Measurements from ENCODE around the gene TTC33.
"Not testable (repeated sequence)": the region's sequence is repeated elsewhere in the genome, so short reads cannot be mapped to it uniquely, and the experiment has no call there.

TTC33 gene

DNA sequence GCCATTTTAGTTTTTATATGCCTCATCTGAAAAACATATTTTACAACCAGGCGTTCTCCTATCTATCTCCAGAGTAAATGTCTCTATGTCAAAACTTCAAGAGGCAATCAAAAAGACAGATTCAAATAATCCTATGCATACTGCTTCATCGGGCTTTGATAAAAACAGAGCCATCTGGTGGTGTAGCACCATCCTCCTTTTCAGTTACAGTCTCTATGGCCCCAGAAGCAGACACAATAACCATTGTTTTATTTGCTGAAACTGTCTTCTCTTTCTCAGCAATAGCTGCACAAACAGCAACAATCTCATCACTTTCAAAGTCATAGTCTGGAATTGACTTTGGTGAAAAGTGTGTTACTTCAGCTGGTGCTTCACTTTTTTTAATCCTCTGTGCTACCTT, 39.8 kb downstream of the TTC33 start:
- no peak for DNase-seq

DNA sequence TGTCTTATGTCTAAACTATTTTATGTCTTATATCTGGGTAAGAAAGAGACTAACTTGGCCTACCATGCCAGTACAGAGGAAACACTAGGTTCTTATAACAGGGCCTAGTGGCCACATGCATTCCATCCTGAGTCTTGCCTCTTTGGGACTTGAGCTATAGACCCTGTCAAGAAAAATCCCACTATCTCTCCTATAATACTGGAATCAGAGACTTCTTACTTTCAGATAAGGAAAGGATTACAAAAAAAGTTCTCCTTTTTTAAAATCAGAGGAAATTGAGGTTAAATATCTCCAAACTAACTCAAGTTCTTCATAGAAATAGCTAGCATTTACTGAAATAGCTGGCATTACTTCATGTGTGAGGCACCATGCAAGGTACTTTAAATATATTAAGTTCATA, 41.8 kb downstream of the TTC33 start:
- no peak for DNase-seq

DNA sequence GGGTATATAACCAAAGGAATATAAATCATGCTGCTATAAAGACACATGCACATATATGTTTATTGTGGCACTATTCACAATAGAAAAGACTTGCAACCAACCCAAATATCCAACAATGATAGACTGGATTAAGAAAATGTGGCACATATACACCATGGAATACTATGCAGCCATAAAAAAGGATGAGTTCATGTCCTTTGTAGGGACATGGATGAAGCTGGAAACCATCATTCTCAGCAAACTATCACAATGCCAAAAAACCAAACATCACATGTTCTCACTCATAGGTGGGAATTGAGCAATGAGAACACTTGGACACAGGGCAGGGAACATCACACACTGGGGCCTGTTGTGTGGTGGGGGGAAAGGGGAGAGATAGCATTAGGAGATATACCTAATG, 45.2 kb downstream of the TTC33 start:
- DNase-seq, result not testable (repeated sequence)

DNA sequence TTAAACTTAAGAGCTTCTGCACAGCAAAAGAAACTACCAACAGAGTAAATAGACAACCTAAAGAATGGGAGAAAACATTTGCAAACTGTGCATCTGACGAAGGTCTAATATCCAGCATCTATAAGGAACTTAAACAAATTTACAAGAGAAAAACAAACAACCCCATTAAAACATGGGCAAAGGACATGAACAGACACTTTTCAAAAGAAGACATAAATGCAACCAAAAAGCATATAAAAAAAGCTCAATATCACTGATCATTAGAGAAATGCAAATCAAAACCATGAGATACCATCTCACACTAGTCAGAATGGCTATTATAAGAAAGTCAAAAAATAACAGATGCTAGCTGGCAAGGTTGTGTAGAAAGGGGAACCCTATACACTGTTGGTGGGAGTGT, 50.3 kb downstream of the TTC33 start:
- not testable (repeated sequence) for DNase-seq

DNA sequence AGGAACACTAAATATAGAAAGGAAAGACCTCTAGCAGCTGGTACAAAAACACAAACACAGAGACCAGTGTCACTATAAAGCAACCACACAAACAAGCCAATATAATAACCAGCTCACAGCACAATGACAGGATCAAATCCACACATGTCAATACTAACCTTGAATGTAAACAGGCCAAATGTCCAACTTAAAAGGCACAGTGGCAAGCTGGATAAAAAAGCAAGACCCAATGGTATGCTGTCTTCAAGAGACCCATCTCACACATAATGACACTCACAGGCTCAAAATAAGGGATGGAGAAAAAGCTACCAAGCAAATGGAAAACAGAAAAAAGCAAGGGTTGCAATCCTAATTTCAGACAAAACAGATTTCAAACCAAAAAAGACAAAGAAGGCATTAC, 53.7 kb downstream of the TTC33 start:
- not testable (repeated sequence) for DNase-seq

DNA sequence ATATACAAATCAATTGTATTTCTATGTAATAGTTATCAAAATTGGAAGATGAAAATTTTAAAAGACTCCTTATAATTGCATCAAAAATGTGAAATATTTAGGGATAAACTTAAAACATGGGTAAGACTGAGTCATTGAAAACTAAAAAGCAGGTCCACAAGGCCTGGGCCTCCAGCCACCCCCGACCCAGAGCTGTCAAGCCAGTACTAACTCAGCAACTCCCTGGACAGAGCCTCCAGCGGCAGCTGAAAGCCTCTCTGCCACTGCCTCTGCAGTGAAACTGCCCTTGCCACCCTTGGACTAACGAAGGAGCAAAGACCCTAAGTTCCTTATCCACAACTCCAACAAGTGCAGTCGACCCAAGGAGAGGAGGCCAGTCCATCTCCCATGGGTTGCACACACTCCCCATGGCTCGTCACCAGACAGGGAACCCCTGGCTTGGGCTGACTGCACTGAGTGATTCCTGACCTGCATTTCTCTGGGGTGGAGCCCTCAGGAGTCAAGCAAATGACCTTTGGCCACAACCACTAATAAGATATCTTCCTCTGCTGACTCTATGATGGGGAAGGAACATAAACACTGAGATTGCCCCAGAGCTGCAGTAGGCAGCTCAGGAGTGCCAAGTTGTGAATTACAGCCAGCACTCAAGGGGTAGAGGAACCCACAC, 55.5 kb downstream of the TTC33 start:
- no peak for DNase-seq

DNA sequence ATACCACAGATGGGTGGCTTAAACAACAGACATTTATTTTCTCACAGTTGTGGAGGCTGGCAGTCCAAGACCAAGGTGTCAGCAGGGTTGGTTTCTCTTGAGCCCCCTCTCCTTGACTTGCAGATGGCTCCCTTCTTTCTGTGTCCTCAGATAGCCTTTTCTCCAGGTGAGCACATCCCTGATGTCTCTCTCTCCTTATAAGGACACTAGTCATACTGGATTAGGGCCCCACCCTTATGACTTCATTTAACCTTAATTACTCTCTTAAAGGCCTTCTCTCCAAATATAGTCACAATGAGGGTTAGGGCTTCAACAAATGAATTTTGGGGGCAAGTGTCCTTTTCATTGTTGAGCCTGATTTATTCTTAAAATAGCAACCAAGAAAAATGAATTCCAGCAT, 61.3 kb downstream of the TTC33 start:
- DNase-seq, result no peak

DNA sequence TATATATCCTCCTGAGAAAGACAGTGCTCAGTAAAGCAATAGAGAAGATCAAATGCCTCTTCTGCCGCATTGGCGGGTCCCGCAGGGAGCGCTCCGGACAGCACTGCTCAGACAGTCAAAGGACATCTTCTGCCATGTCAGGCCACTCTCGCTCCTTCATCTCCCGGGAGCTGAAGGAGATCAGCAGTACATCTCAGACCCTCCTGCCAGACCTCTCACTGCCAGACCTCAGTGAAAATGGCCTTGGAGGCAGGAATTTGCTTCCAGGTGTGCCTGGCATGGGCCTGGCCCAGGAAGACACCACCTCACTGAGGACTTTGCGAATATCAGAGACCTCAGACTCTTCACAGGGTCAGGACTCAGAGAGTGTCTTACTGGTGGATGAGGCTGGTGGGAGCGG, 63.9 kb downstream of the TTC33 start:
- no peak for DNase-seq

DNA sequence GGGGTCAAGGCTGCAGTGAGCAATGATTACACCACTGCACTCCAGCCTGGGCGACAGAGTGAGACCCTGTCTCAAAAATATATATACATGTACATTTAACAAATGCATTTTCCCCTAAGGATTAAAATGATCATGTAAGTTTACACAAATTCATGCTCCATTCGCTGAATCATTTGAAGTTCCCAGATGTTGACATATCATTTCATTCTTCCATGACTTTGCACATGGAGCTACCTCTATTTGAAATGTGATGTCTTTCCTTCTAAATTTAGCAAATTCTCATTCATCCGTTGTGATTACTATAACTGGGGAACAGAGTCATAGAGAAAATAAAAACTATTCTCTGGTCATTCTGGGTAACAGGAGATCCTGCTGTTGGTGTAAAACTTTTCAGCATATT, 65.5 kb downstream of the TTC33 start:
- no peak for DNase-seq

DNA sequence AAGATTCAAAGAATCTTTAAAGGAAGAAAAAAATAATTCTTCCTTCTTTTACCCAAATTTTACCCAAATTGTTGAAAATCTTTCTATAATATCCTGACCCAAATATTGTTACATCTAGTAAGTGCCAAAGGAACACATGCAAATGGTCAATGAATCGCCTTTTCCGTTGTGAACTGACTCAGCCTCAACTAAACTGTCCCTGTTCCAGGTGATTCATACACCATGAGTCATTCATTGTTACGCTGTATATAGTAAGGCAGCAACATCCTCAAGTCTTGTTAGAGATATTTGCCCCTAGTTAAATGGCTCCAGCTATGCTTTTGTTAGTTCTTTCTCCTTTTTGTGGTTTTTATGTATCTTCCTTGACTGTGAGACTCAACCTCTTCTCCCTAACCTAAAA, 66.3 kb downstream of the TTC33 start:
- DNase-seq, result peak; percentile 39

DNA sequence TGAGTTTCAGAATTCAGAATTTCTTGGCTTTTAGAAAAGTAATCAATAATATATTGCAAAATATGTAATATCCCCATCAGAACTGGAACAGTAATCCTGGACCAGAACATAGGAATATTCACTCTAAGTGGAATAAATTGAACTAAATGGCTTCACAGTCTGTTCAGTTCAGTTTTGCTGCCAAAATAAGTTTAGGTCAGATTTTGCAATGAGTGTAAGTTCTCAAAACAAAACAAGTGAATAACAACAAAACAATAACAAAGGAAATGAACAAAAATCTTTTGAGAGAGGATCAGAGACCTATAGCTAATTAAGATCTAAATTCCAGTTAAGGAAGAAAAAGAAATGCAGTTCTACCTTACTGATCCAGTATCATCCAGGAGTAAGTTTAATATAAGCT, 66.8 kb downstream of the TTC33 start:
- no peak for DNase-seq

DNA sequence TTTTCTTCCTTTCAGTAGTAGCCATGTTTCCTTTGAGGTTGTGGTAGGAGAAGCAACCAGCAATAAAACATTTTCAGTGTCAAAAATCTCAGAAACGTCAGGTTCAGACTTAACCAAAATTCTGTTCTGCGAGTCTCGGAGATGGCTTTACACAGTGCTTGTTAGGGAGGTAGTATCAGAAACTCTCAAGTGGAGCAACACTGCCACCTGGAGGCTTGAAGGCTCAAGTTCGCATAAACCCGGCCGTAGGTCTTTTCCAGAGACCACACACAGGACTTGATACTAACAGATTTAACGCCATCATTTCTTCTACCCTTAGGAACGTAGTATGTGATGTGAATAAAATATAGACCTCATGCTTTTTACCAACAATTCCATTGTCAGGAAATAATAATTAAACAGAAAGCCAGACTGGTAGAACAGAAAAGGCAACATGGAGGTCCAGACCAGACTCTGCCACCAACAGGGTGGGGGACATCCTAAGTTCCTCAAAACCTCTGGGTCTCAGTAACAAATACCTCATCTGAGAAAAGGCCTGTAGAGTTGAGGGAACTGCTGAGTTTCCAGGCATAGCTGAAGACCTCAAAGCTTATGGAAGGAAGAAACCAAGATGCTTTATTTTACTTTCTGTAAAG, 67.5 kb downstream of the TTC33 start:
- peak; percentile 89 for DNase-seq

DNA sequence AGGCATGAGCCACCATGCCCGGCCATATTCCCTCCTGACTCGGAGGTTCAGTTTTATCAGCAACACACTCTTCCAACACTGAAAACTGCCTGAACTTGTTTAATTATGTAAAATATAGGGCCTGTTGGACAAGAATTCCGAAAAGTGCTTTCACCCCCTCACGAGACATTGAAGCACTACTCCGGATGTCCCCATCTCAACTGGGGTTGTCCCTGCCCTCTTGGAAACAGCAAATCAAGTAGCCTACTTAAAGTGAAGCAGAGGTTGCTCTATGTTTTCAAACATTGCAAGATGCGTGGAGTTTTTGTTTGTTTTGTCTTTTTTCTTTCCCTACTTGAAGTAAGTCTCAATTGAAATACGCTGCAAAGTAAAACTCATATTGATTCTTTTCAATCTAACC, 68.4 kb downstream of the TTC33 start:
- DNase-seq, result no peak

DNA sequence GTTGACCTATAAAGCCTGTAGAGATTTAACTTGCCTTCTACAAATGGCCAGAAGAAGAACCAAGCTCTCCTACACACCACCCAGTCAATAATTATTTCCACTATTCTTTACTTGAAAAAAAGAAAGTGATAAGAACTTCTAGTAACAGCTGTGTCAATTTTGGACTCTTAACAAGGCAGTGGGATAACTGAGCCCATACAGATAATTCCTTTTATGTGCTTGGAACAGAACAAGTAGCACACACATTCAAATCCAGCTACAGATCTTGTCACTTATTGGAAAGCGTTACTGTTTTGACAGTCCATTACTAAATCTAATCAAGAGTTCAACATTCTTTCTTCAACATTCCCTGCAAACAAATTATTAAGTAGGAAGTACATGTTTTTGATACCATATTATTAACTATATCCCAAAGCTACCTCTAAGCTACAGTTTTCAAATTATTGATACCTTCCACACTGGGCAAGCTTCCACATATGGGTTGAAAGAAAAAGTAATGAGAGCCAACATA, 69.7 kb downstream of the TTC33 start:
- DNase-seq, result no peak

DNA sequence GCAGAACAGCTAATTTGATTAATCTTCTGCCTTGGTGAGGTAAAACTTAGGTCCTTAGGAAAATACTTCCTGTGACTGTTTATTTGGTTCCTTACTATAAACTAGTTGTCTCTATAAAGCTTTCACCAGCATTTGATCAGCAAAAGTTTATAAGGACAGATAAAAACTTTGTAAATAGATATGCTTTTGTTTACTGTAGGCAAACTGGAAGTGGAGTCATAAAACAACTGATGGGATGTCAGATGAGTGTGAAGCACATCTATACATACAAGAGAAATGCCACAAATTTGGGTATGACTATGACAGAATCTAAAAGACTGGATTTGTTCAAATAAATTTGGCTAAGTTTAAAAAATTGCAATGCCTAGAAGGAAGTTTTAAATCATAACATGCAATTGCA, 70.6 kb downstream of the TTC33 start:
- DNase-seq, result no peak

DNA sequence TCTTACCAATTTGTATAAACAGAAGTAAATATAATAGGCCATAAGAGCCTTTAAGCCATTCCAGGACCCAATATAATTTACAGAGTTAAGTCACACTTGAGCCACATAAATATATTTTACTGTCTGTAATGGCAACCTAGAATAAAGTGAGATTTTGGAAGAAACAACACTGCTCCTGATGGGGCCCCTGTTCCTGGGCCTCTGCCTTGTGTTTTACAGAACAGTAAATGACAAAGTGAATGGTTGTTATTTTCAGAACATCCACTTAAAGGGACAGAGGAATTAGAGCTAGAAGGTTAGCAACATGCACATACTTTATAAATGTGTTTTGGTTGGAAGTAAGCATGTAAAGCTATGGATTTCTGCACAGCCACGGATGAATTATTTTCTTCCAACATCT, 72.5 kb downstream of the TTC33 start:
- no peak for DNase-seq

DNA sequence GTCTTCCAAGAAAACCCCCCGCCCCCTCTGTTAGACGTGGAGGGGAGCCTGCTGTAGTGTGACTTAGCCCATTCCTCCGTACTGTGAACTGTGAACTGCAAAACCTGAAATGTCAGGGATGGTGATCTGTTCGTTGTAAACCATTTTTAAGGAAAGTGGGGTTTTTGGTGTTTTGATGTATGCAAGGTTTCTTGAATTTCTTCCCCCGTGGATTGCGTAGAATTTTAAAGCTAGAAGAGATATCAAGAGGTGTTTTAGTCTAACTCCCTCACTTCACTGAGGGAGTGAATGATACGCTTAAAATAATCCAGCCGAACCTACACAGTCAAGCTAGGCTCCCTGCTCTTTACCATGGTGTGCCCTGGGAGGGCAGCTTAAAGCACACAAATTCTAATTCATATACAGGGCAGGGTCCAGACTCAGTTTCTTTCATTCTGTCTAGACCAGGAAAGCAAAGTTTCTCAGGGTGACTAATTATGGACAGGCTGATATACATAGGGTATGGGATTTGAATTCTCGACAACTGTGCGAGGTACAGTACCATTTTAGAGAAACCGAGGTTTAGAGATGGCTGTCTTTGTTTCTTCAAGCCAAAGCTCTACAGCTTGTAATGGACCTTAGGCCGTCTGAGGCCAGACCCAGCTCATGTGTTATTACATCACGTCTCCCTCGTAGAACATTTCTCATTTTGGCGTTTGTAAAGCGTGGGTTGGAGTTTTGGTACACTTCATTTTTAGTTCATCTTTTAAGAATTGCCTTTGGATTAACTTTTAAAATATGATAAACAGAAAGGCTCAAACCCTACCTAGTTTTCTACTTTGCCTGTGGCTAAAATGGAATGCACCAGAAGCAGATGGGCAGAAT, 73.4 kb downstream of the TTC33 start:
- no peak for DNase-seq

DNA sequence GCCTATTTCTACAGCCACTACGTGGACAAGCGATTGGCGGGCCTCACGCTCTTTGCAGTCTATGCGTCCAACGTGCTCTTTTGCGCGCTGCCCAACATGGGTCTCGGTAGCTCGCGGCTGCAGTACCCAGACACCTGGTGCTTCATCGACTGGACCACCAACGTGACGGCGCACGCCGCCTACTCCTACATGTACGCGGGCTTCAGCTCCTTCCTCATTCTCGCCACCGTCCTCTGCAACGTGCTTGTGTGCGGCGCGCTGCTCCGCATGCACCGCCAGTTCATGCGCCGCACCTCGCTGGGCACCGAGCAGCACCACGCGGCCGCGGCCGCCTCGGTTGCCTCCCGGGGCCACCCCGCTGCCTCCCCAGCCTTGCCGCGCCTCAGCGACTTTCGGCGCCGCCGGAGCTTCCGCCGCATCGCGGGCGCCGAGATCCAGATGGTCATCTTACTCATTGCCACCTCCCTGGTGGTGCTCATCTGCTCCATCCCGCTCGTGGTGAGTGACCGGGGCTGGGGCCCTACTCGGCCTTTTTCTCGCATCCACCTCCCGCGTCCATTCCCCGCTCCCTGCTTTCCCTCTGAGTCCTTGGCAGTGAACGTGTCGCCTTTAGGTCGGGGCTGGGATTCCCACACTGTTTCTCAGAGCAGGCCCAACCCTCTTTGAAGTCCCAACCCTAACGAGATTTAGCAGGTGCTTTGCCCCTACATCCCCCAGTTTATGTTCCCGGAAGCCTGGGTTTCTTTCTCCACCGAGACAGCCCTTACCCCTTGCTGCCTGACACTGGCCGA, 74.2 kb downstream of the TTC33 start:
- peak; percentile 43 for DNase-seq

DNA sequence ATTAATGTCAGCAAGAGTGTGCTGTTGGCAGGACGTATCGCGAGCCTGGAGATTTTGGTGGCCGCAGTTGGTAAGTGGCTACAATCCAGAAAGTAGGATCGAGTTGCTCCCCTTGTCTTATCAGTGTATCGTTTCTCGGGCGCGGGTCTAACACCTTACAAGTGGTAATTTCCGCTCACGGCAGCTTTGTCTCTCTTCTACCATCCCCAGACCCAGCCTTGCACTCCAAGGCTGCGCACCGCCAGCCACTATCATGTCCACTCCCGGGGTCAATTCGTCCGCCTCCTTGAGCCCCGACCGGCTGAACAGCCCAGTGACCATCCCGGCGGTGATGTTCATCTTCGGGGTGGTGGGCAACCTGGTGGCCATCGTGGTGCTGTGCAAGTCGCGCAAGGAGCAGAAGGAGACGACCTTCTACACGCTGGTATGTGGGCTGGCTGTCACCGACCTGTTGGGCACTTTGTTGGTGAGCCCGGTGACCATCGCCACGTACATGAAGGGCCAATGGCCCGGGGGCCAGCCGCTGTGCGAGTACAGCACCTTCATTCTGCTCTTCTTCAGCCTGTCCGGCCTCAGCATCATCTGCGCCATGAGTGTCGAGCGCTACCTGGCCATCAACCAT, 74.9 kb downstream of the TTC33 start:
- DNase-seq, result peak; percentile 46

DNA sequence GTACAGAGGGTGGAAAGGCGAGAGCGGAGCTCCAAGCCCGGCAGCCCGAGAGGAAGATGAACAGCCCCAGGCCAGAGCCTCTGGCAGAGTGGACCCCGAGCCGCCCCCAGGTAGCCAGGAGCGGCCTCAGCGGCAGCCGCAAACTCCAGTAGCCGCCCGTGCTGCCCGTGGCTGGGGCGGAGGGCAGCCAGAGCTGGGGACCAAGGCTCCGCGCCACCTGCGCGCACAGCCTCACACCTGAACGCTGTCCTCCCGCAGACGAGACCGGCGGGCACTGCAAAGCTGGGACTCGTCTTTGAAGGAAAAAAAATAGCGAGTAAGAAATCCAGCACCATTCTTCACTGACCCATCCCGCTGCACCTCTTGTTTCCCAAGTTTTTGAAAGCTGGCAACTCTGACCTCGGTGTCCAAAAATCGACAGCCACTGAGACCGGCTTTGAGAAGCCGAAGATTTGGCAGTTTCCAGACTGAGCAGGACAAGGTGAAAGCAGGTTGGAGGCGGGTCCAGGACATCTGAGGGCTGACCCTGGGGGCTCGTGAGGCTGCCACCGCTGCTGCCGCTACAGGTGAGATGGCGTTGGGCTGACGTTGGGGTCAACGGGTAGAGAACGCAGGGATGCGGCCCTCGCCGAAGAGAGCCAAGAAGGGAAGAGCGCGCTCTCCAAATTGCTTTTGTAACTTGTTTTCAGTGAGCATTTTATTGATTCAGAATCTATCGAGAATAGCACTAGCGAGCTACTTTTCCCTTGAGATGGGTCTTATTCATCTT, 75.7 kb downstream of the TTC33 start, which contains the start of gene PTGER4:
PTGER4 (plus strand) TSS at position 3 of the 769 bp plus-strand sequence. CDS start 1,079 bp downstream, outside the sequence.
- DNase-seq, result no peak

DNA sequence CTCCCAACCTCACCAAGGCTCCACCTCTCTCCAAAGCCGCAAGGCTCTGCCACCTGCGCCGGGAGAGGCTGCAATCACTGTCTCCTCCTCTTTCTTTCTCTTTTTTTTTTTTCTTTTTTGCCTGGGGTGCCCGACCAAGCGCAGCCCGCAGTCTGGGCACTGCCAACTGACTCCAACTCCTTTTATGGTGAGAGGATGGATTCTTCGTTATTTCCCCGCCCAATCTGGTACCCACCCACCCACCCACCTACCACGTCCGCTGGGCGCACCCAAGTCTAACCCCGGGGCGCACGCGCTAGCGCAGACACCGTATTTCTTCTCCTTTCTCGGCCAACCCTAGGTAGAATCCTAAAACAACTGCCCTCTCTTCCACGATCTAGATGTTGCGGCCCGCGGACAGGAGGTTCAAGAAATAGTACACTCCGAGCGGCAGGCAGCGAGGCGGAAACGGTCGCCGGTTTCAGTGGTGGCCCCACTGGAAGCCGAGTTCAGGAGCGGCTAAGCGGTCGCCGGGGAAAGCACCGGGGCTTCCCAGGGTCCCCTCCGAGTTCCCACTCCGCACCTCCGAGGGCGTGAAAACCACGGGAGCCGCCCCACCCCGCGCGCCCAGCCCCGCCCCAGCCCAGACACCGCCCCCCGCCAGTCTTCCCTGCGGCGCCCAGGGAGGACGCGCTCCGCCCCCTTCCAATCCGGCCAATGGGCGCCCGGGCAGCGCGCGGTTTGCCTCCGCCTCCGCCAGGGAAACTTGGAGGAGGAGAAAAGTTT, 76.4 kb downstream of the TTC33 start:
- peak; percentile 95 for DNase-seq

Data from right hindlimb (tissue), 1 donor.